Bone marrow (tissue), 2 donors: ENCODE results near the gene SCARF1.

Experiments
- DNase-seq, 2 donors: peaks; one replicate each; lab custom pipeline; 2025; lab: John Stamatoyannopoulos, UW

Gene SCARF1

DNA sequence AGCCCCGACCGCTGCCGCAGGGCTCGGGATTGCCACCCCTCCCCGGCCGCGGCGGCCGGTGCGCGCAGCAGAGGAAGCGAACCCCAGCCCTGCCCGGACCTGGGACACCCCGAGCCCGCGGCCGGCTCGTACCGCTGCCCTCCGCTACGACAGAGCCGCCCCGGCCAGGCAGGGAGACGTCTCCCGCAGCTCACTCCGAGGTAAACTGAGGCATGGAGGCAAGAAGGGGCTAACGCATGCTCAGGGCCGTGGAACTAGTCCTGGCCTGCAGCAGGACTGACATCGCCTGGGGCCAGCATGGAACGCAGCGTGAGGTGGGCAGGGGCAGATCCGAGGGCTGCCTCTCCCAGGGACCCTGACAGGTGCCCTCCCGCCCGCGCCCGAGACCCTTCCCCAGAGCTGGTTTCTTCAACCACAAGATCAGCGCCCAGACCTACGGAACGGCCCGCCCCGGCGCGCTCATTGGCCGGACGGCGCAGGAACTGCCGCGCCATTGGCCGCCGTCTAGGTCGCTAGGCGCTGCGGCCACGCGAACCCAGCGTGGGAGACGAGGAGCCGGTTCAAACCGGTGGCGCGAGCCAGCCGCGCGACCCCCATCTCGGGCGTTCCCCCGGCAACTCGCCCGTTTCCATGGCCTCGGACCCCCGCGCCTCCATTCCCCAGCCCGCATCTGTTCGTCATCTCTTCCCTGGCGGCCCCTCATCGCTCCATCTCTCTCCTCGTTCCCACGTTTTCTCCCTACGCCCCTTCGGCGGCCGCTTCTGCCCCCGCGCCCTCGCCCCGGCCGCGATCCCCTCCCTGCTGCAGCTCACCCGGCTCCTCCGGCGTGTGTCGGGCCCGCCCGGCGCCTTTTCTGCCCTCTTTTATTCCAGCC is 17.3 kb downstream of the SCARF1 start, which contains the start of gene SLC43A2:
SLC43A2 (minus strand) TSS at position 853 of the 874 bp plus-strand sequence. CDS start 960 bp downstream, outside the sequence.
- peak; percentile 30 to 89 for DNase-seq

DNA sequence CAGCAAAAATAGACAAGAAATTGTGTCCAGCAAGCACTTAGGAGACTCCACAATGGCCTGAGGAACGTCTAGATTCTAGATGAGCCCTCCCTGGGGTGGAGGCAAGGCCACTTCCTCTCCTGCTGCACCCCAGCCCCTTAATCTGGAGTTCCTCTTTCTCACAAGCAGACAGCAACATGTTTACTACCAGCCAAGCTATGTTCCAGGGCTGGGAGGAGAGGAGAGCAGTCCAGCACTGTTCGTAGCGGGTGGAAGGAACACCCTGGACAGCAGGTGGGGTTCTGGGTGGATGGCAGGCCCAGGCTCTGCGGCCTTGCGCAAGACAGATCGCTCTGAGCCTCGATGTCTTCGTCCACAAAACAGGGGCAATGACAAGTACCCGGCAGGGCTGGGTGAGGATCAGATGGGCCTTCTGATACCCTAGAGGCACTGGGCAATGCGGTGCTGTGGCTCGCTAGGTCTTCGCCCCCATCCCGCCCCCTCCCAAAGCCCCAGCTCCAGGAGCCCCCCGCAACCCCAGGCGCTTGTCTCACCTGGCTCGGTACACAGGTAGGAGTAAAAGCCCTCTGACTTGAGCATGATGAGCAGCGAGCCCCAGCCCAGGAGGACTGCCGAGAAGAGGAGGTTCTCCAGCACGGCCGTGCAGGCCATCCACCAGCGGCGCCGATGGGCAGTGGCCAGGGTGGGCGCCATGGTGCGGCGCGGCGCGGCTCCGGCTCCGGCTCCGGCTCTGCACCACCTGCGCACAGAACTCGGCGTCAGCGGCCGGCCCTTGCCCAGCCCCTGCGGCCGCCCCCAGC is 18.1 kb downstream of the SCARF1 start:
- peak; percentile 45 to 92 for DNase-seq

DNA sequence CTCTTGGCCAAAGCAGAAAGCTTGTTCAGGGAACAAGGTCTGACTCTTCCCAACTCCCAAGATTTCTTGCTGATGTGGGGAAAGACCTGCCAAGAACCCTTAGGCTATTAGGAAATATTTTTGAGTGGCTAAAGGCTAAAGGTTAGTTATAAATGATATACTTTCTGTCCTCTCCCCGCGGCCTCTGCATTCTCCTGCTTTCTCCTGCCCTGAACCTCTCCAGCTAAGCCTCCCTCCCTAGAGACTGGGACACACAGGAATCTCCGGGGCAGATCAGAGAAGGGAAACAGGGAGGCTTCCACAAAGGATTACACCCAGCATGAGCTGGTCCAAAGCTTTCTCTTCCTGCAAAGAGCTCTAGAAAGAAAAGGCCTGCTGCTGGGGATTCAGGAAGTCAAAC is 19.2 kb downstream of the SCARF1 start:
- DNase-seq = no peak

DNA sequence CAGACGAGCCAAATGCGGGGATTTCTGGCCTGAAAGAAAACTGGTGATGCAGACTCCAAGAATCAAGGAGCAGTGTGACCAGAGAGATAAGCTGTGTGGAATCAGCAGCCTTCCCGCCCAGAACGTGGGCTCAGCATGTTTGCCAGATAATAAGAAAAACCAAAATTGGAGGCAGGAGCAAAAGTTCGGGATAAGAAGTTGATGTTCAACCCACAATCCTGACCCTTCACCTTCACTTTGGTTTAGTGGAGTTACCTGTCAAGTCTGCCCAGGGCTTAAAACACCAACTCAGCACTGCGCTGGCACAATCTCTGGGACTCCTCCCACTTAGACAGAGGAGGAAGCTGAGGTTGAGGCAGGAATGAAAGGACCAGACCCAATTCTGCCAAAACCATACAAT is 20.0 kb downstream of the SCARF1 start:
- DNase-seq = no peak

DNA sequence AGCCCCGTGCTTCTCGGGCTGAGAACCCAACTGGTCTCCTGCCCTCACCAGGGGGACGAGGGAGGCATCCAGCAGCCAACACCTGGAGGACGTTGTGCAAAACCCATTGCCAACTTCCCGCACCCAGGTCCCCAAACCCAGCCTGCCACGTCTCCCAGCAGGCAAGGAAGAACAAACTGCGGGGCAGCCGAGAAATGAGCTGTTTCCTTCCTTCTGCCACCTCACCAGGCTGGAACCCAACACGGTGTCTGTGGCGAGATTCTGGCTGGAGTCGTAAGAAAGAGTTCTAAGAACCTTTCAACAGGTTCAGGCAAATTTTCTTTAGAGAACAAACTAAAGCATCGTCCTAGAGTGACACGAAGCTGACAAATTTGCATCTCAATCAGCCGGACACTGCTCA is 20.5 kb downstream of the SCARF1 start:
- DNase-seq = no peak

DNA sequence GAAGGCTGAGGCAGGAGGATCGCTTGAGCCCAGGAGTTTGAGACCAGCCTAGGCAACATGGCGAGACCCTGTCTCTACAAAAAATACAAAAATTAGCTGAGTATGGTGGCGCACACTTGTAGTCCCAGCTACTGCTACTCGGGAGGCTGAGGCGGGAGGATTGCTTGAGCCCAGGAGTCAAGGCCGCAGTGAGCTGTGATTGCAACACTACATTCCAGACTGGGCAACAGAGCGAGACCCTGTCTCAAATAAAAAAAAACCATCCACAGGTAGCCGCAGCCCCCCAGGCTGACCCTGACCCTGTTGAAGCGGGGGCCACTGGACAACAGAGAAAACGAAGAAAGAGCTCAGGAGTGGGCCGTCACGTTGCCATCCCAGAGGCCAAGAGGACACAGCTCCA is 20.9 kb downstream of the SCARF1 start:
- no peak for DNase-seq

DNA sequence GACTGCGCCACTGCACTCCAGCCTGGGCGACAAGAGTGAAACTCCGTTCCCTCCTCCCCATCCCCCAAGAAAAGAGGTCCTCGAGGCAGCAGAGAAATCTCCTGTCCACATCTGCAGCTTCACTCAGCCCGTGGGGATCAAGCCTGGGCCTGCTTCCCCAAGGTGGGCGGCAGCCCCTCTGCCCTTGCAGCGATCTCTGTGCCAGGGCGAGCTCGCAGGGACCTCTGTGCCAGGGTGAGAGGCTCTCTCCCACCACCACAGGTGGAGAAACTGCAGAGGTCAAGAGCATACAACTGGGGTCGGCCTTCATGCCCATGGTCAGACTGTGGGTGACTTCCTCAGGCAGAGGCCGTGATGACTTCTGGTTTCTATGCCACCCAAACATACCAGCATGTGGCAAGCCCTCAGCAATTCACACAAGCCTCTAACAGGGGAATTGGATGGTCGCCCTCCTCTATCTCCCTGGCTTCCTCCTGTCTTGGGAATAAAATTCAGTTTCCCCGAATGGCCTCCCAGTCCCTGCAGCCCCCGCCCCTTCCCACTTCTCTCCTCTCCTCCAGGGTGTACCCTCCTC is 22.4 kb downstream of the SCARF1 start:
- DNase-seq = no peak

DNA sequence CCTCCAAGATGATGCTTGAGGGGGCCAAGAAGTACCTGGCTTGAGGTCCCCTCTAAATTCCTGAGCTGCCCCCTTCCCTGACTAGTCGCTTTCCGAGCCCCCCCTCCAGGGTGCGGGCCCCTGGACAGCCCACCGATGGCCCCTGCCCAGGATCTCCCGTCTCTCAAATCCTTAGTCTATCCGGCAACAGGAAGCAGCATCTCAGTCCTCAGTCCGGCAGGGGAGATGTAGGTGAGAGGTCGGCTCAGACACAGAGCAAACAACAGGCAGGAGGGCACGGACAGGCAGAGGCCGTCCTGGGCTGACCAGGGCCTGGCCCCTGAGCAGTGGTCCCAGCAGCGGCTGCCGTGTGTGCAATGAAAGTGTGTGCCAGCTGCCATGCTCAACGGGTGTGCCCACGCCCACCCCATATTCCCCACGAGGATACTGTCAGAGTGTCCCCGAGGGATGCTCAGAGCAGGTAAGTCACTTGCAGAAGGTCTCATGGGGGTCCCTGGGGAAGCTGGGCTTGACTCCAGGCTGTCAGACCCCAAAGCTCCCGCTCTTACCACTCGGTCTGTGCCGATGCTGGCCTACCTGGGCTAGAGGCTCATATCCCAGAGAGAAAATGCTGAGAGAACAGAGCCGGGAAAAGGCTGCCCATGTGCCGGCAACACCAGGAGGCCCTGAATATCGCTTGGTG is 24.1 kb downstream of the SCARF1 start:
- DNase-seq = no peak

DNA sequence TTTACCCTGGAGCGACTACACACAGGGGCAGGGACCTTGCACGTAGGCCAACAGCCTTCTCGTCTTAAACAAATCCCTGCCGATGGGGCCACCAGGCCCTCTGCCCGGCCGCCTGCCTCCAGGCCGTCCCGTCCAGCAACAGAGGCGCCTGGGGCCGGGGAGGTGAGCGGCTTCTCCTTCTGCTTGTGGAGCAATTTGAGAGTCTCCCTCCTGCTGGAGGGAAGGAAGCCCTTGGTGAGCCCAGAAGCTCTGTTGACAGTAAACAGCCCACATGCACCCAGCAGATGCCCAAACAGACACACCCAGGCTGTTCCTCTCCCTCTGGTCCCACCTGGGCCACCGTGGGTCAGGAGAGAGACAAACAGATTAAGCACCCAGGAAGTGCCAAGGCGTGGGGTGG is 25.0 kb downstream of the SCARF1 start:
- no peak for DNase-seq

DNA sequence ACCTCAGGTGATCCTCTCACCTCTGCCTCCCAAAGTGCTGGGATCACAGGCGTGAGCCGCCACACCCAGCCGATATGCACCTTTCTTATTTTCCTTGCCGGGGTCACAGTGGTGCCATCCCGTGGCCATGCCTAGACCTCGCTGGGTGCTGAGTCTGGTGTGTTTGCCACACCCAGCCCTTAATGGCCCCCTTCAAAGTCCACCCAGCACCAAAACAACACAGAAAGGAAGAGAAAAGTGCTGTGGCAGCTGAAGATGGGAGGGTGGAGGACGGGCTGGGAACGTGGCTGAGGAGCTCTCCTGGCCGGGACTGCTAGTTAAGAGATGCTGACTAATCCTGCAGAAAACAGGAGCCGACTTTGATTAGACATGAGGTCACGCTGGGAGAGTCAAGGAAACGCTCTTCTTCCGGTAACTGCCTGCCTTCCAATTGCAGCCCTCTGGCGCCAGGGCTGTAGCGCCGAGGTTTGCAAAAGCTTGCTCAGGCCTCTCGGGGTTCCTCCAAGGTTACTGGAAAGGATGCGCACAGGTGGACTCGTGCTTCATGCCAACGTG is 27.8 kb downstream of the SCARF1 start:
- DNase-seq = peak; percentile 16 to 45

DNA sequence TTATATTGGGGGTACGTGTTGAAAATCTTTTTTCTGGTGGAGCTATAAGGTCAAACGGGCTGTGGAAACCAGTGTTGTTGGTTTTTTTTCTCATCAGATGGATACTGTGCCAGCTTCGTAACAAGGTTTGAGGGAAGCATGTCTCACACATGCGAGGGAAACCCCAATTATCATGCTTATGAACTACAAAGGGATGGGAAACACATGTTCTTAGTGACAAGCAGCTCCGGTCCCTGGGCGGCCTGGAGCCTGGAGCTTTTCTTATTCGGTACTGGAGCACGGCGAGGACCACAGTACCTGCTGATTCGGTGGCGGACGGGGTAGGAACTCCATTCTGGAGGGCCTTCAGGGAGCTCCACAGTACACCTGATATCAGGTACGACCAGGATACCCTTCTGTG is 29.4 kb downstream of the SCARF1 start:
- DNase-seq = no peak

DNA sequence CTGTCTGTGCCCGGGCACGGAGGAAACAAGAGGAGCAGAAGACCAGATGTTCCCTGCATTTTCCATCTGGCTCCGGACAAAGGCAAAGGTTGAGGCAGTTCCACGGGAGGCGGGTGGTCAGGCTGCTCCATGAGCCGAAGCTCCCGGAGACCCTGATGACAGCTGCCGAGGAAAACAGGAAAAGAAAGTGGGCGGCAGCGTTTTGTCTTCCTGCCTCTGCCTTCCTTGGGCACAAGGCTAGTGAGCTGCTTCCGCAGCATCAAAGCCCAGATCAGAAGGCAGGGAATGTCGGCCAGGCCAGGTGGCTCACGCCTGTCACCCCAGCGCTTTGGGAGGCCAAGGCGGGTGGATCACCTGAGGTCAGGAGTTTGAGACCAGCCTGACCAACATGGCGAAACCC is 33.1 kb downstream of the SCARF1 start:
- no peak for DNase-seq

DNA sequence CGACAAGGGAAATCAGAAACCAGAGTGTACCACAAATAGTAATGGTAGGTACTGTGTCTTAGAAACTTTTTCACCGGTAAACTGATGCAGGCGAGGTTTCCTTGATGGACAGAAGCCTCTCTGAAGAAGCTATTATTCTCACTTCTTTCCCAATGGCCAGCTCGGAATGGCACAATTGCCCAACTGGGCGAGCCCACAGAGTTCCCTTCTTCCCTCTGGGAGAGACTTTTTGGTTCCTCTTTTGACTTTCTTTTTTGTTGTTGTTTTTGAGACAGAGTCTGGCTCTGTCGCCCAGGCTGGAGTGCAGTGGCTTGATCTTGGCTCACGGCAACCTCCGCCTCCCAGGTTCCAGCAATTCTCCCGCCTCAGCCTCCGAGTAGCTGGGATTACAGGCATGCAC is 33.8 kb downstream of the SCARF1 start:
- DNase-seq = no peak

DNA sequence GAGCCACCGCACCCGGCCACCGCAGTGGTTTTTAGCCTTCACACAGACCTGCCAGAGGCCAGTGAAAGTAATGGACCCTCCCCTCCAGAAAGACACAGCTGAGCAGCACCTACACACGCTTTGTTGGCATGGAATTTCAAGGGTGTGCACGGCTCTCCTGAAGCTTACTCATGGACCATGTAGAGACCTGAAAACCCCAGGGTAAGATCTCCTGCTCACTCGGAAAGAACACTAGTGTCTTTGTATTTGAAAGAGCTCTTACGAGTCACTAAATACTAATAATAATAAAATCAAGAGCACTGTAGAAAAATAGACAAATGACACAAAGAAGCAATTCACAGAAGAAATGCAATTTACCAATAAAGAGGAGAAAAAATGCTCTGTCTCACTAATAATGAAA is 36.9 kb downstream of the SCARF1 start:
- DNase-seq = no peak

DNA sequence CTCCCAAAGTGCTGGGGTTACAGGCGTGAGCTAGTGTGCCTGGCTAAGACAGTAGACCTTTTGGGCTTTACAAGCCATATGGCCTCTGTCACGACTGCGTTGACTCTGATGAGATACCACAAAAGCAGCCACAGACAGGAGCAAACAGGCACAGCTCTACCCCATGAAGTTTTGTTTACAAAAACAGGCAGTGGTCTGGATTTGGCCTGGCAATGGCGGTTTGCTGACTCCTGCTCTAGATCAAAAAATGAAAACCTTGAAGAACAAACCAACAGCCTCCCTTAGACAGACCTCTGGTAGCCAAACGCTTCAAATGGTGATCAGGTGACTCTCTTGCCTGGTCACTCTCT is 37.6 kb downstream of the SCARF1 start:
- no peak for DNase-seq

DNA sequence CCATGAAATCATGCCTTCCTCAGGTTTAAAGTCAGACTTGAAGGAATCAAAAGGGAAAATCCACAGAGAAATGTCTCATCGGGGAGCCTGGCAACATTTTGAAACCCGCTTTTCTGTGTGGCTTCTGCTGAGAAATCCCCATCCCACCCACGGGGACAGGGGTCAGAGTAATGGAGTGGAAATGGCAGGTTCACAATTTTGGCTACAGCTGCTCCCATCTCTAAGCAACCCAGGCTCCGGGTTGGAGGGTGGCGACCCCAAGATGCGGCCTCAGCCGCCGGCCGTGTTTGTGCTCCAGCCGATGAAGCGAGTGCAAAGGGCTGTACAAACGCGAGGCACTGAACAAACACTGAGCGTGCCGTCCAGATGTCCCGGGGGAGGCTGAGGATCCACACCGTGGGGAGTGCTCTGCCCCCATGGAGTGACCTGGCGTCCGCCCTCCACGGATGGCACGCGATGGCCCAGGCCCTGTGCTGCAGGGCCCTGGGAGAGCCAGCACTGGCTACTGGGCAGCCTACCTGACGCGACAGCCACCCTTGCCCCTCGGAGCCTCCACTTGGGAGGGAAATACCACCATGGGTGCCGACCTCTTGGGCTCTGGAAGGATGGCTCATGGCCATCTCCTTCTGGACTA is 39.1 kb downstream of the SCARF1 start:
- DNase-seq = no peak

DNA sequence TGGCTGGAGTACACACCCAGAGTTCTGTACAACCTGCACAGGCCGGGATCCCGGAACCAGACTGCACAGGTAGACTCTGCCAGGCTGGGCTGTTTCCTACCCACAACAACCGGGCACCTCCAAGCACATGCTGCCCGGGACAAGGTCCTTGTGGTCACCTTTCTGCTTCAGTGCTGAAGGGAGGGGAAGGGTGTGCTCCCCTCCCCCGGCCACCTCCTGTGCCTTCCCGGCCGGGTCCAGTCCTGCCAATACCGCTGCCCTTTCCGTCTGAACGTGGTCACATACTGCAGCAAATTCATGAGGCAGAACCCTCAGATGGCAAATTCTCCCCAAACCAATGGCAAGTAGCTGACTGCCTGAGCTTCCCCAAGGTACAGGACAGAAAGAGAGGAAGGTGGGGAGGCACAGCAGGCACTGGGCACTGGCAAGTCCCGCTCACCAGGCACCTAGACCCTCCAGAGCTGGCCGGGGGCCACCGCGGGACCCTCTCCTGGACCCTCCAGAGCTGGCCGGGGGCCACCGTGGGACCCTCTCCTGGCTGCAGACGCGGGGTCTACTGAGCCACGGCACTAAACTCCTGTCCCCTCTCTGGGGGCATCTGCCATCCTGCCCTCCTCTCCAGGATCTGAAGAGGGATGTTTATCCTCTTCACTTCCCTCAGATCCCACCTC is 39.7 kb downstream of the SCARF1 start:
- DNase-seq = no peak

DNA sequence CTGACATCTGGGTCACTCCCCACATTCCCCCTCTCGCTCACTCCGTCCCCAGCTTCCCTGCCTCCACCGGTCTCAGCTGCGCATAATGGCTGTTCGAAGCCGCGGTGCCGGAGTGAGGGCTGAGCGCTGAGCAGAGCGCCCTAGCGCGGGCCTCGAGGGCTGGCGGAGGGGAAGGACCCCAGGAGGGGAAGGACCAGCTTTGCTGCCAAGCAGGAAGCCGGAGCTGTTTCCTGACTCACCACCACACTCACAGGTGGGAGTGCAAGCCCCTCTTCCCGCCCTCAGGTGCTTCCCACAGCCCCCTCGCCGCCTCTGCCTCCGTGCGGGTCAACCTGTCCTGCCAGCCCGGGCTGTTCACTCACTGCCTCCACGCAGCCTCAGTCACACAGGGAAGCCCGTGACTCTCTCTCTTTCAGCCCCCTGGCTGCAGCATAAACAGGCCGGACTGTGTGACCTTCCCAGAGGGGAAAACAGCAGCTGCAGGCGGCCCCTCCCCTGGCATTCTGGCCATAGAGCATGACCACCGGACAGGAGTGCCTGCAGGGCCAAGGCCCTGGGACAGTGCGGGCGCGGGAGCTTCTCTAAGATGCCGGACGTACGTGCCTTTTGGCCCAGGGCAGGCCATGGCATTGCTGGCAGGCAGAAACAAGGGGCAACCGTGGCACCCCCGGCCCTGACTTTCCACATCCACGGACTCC is 40.6 kb downstream of the SCARF1 start:
- DNase-seq = no peak

DNA sequence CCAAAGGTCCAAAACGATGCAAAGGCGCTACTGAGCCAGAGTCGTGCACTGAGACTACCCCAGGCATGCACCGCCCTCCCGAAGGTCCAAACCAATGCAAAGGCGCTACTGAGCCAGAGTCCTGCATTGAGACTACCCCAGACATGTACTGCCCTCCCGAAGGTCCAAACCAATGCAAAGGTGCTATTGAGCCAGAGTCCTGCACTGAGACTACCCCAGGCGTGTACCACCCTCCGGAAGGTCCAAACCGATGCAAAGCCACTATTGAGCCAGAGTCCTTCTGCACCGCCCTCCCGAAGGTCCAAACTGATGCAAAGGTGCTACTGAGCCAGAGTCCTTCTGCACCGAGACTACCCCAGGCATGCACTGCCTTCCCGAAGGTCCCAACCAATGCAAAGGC is 44.0 kb downstream of the SCARF1 start:
- no peak for DNase-seq

DNA sequence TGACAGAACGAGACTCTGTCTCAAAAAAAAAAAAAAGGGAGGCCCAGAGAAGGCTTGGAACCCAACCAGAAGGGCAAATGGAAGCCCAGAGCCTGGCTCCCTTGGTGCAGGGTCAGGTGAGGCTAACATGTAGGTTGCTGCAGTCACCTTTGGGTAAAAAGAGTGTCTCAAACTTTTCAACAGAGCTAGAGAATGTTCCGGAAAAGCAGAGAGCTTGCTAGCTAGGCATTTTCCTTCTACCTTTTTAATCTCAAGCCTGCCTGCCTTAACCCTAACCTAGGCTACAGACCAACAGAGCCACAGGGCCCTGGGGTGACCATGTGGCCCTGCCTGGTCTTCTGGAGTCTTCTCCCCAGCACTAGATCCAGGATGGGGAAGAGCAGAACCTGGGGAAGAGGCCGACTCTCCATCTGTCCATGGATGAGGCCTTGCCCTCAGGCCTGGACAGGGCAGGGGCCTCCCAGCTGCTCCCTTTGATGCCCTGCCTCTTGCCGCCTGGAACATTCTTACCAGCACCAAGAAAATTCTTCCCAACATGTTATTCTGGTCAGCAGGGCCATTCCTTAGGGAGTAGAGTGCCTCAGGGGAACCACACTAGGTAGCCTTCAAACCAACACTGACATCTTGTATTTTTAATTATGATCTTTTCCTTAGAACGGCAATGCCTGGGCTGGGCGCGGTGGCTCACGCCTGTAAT is 47.0 kb downstream of the SCARF1 start:
- DNase-seq = no peak
